IMR-90 (cell line): Measurements from ENCODE around the gene CDKN2D.

Experiments
- BHLHE40 ChIP-seq: fragments of 150-350 bp; IDR thresholded peaks from 2 replicates; pipeline ENCODE4 v1.6.1; 2016; ENCODE audit warnings: mild to moderate bottlenecking, low read depth, low read length
- CEBPB ChIP-seq: IDR thresholded peaks from 2 replicates; pipeline ENCODE4 v1.6.1; 2012; ENCODE audit warnings: low read depth, low read length, improper control_type of control experiment
- FOS ChIP-seq: fragments of 150-350 bp; IDR thresholded peaks from 2 replicates; pipeline ENCODE4 v1.6.1; 2016; ENCODE audit warnings: low read depth, low read length
- POLR2A ChIP-seq: IDR thresholded peaks from 2 replicates; pipeline ENCODE4 v1.6.1; 2012; ENCODE audit warnings: mild to moderate bottlenecking, low read depth, low read length
- TF ChIP-seq, protein P1 (sequence below): conservative IDR thresholded peaks from 2 replicates; pipeline ENCODE4 v1.5.1; 2012; ENCODE audit warnings: mild to moderate bottlenecking, low read depth, low read length, improper control_type of control experiment

DNA sequence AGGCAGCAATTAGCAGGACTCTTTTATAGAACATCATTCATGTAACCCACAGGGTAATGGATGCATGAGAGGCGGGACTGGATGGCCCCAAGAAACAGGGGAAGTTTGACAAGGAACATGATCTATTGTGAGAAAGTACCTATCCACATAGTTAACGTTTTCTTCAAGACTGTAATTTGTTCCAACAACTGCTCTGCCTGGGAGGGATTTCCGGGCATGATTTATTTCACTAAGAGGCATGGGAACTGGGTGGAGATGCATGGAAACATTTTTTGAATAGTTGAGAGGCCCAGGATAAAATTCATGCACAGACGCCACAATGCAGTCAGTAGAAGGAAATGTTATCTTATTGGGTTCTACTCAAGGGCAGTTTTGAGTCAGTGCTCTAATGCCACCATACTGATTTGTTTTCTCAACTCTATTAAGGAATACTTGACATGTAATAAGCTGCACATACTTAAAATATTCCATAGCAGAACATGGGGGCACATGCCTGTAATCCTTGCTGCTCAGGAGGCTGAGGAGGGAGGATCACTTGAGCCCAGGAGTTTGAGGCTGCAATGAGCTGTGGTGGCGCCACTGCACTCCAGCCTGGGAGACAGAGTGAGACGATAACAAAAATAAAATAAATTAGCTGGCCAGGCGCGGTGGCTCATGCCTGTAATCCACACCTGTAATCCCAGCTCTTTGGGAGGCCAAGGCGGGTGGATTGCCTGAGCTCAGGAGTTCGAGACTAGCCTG, 35.0 kb downstream of the CDKN2D start:
- TF ChIP-seq BHLHE40, result no peak
- TF ChIP-seq, protein P1, sequence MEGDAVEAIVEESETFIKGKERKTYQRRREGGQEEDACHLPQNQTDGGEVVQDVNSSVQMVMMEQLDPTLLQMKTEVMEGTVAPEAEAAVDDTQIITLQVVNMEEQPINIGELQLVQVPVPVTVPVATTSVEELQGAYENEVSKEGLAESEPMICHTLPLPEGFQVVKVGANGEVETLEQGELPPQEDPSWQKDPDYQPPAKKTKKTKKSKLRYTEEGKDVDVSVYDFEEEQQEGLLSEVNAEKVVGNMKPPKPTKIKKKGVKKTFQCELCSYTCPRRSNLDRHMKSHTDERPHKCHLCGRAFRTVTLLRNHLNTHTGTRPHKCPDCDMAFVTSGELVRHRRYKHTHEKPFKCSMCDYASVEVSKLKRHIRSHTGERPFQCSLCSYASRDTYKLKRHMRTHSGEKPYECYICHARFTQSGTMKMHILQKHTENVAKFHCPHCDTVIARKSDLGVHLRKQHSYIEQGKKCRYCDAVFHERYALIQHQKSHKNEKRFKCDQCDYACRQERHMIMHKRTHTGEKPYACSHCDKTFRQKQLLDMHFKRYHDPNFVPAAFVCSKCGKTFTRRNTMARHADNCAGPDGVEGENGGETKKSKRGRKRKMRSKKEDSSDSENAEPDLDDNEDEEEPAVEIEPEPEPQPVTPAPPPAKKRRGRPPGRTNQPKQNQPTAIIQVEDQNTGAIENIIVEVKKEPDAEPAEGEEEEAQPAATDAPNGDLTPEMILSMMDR, result no peak
- no peak for TF ChIP-seq POLR2A
- TF ChIP-seq CEBPB, result no peak
- TF ChIP-seq FOS, result no peak
